SK-N-SH (cell line): ENCODE data around the gene RESF1.

Source experiments
- EP300 ChIP-seq, 2 experiments: IDR thresholded peaks; 2 replicates each; pipeline versions ENCODE4 v1.4.0 to v1.6.1; 2012; ENCODE audit warnings: borderline replicate concordance in 1 of 2, low read depth in 1 of 2, low read length in 1 of 2
- FOXM1 ChIP-seq: IDR thresholded peaks from 2 replicates; pipeline ENCODE4 v1.4.0; 2012; ENCODE audit warnings: low read depth, mild to moderate bottlenecking
- JUND ChIP-seq: IDR thresholded peaks from 2 replicates; pipeline ENCODE4 v1.4.0; 2012
- MXI1 ChIP-seq: IDR thresholded peaks from 2 replicates; pipeline ENCODE4 v1.6.1; 2012; ENCODE audit warnings: mild to moderate bottlenecking, low read depth, low read length, improper control_type of control experiment
- POLR2AphosphoS5 ChIP-seq: IDR thresholded peaks from 2 replicates; pipeline ENCODE4 v1.6.1; 2012; ENCODE audit warnings: low read depth, low read length
- RCOR1 ChIP-seq: fragments of 150-350 bp; IDR thresholded peaks from 2 replicates; pipeline ENCODE4 v1.6.1; 2017; ENCODE audit warnings: antibody characterized with exemption, low read length
- RFX5 ChIP-seq: IDR thresholded peaks from 2 replicates; pipeline ENCODE4 v1.6.1; 2012; ENCODE audit warnings: mild to moderate bottlenecking, improper control_type of control experiment, low read length
- TAF1 ChIP-seq: IDR thresholded peaks from 2 replicates; pipeline ENCODE4 v1.6.1; 2012; ENCODE audit warnings: low read depth, mild to moderate bottlenecking, low read length, moderate library complexity, borderline replicate concordance
- TCF12 ChIP-seq: IDR thresholded peaks from 2 replicates; pipeline ENCODE4 v1.4.0; 2012
- TEAD4 ChIP-seq: IDR thresholded peaks from 2 replicates; pipeline ENCODE4 v1.4.0; 2012; ENCODE audit warnings: mild to moderate bottlenecking, borderline replicate concordance; ENCODE audit not compliant: insufficient read depth
- ZBTB33 ChIP-seq: IDR thresholded peaks from 2 replicates; pipeline ENCODE4 v1.4.0; 2012; ENCODE audit warnings: low read depth, borderline replicate concordance
- TF ChIP-seq, protein P1 (sequence below): fragments of 200-600 bp; sonication (generic); IDR thresholded peaks from 2 replicates; pipeline ENCODE4 v1.6.1; 2017; ENCODE audit warnings: antibody characterized with exemption, mild to moderate bottlenecking, moderate library complexity

DNA sequence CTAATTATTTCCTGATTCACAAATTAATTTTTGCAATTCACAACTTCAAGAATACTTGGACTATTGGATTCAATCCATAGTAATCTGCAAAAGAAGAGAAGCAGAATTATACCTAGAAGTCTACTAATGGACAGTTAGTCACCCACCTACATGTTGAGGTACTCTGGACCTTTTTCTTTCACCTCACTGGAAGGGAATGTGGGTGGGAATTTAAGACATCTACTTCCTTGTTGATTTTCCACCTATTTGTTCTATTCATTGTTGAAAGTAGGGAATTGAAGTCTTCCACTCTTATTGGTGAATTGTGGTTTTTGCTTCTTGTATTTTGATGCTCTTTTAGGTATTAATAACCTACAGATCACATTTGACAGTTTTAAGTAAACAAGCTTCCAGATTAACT, 11.0 kb downstream of the RESF1 start:
- TF ChIP-seq, protein P1, sequence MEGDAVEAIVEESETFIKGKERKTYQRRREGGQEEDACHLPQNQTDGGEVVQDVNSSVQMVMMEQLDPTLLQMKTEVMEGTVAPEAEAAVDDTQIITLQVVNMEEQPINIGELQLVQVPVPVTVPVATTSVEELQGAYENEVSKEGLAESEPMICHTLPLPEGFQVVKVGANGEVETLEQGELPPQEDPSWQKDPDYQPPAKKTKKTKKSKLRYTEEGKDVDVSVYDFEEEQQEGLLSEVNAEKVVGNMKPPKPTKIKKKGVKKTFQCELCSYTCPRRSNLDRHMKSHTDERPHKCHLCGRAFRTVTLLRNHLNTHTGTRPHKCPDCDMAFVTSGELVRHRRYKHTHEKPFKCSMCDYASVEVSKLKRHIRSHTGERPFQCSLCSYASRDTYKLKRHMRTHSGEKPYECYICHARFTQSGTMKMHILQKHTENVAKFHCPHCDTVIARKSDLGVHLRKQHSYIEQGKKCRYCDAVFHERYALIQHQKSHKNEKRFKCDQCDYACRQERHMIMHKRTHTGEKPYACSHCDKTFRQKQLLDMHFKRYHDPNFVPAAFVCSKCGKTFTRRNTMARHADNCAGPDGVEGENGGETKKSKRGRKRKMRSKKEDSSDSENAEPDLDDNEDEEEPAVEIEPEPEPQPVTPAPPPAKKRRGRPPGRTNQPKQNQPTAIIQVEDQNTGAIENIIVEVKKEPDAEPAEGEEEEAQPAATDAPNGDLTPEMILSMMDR, result no peak
- TF ChIP-seq TCF12, result no peak
- no peak for TF ChIP-seq ZBTB33
- no peak for TF ChIP-seq POLR2AphosphoS5
- TF ChIP-seq JUND, result no peak
- TF ChIP-seq FOXM1, result no peak
- TF ChIP-seq RFX5, result no peak
- no peak for TF ChIP-seq EP300 (IDR thresholded peaks at IDR 0.05; ENCODE audit: borderline replicate concordance in 1 of 2, low read depth in 1 of 2, low read length in 1 of 2)
- TF ChIP-seq RCOR1, result no peak
- no peak for TF ChIP-seq MXI1
- TF ChIP-seq TAF1, result no peak
- no peak for TF ChIP-seq TEAD4
